Left forelimb (tissue), 1 donor: Measurements from ENCODE around the gene DLG3.

Experiments used
- DNase-seq: peaks from one replicate; pipeline ENCODE4 v3.0.0-alpha.2; 2018; ENCODE audit warnings: low spot score

Gene DLG3

DNA sequence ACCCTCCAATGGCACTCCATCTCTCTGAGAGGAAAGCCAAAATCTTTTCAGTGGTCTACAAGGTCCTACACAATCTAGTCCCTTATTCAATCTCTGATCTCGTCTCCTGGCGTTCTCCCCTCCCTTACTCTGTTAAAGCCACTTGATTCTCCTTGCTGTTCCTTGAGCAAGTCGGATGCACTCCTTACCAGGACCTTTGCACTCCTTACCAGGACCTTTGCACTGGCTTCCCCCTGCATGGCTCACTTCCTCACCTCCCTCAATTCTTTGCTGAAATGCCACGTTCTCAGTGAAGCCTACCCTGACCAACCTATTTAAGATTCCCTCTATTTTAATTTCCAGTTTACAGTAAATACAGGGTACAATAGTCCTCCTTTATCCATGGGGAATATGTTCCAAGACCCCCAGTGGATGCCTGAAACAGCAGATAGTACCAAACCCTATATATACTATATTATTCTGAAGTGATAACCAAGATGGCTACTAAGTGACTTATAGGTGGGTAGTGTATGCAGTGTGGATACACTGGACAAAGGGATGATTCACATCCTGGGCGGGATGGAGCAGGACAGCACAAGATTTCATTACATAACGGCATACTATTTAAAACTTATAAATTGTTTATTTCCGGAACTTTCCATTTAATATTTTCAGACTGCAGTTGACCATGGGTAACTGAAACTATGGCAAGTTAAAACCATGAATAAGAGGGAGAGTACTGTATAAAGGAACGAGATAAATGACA lies 6.5 kb upstream of the DLG3 start:
- DNase-seq, result no peak

DNA sequence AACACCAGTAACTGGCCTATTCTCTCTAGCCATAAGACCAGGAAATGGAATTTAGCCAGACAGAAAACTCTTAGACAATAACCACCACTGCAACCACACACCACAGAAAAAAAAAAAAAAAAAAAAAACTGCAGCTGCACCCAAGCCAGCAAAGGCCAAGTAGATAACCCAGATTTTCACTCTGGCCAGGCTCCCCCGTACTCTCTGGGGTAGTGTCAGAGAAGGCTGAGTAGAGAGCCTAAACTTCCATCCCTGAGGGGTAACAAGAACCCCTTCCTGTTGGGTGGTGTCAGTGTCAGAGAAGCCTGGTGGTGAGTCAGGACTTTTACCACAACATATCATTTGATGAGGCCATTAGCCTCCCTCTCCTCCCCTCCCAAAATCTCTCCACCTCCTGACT lies 5.6 kb upstream of the DLG3 start:
- DNase-seq, result no peak

DNA sequence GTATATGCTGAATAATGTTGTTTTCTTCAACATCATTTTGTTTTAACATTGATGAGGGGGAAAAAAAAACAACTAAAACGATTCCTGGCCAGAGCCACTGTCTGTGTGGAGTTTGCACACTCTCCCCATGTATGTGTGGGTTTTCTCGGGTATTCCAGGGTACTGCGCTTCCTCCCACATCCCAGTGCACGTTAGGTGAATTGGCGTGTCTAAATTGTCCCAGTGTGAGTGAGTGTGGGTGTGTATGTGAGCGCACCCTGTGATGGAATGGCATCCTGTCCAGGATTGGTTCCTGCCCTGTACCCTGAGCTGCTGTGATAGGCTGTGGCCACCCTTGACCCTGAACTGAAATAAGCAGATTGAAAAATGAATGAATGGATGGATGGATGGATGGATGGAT lies 2.4 kb upstream of the DLG3 start:
- no peak for DNase-seq

DNA sequence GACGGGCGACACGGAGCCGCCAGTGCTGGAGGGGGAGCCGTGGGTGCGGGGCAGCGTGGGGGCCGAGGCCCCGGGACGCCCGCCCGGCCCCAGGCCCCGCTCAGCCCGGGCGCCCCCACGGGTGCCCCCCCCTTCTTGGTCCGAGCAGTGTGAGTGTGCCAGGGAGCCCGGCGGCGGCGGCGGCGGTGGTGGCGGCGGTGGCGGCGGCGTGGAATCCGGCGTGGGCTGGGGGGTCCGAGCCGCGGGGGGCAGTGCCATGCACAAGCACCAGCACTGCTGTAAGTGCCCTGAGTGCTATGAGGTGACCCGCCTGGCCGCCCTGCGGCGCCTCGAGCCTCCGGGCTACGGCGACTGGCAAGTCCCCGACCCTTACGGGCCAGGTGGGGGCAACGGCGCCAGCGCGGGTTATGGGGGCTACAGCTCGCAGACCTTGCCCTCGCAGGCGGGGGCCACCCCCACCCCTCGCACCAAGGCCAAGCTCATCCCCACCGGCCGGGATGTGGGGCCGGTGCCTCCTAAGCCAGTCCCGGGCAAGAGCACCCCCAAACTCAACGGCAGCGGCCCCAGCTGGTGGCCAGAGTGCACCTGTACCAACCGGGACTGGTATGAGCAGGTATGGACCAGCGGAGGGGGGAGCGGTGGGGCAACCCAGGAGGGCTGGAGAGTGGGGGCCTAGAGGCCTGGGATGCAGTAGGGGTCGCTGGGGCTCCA lies 466 bp downstream of the DLG3 start:
- DNase-seq, result no peak

DNA sequence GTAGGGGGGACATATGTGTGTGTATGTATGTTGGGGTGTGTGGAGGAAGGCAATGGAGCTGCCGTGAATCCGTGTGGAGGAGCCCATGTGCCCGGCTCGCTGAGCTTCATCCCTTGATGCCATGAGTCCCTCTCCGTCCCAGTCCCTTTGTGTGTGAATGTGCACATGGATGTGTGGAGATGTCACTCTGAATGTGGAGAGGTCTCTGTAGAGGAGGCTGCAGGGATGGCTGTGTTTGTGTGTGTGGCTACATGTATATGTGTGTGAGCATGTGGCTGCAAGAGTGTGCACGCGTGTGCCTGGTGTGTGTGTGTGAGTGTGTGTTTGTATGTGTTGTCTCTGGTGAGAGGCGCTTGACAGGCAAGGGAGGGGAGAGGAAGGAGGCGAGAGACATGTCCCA lies 1.3 kb downstream of the DLG3 start:
- no peak for DNase-seq

DNA sequence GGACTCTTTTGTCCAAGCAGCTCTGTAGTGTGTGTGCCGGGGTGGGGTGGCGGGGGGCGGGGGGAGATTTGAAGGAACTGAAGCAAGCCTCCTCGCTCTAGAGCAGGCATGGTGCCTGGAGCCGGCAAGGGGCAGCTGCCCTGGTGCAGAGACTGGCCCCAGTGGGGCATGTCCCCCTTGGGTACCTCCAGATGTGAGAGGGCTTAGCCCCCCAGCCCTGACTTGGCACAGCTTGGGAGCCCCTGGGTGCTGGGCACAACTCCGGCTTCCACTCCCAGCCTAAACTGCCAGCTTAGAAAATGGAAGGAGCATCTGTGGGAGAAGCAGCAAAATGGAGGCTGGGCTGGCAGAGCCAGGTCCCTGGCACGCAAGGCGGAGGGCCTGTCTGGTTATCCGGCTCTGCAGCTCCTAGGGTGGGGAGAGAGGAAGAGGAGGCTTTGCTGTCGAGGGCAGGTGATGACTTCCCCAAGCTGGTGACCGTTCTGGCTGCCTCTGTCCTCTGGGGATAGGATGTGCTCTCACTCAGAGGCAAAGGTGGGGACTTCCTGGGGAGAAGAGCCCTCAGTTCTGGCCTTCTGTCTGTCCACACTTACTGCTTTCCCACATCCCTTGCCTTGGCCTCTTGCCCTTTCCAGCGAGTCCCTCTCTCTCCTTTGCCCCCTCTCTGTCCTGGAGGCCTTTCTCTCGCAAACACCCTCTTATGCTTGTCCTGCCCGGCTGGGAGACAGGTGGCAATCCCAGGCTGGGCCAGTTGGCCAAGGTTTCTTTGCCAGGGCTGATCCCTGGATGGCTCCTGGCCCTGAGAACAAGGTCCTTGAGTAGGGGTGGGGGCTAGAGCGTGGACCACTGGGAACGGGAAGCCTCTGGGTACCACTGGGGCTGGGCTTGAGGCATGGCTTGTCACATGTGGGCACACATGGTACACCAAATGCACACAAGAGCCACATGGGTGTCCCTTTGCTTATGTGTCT lies 2.0 kb downstream of the DLG3 start:
- DNase-seq, result no peak

DNA sequence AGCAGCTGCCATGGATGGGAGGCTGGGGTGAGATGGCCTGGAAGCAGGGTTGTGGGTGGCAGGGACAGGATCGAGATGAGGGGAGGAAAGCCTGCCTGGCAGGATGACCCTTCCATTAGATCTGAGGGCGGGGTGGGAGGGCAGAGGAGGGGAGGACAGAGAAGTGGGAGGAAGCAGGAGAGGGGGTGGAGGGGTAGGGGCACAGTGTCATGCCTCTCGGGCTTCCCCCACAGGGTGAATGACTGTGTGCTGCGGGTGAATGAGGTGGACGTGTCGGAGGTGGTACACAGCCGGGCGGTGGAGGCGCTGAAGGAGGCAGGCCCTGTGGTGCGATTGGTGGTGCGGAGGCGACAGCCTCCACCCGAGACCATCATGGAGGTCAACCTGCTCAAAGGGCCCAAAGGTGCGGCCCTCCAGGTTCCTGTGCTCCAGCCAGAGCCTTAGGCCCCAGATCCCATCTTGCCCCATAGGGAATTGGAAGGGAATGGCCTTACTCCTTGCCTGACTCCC lies 4.9 kb downstream of the DLG3 start:
- DNase-seq, result no peak

DNA sequence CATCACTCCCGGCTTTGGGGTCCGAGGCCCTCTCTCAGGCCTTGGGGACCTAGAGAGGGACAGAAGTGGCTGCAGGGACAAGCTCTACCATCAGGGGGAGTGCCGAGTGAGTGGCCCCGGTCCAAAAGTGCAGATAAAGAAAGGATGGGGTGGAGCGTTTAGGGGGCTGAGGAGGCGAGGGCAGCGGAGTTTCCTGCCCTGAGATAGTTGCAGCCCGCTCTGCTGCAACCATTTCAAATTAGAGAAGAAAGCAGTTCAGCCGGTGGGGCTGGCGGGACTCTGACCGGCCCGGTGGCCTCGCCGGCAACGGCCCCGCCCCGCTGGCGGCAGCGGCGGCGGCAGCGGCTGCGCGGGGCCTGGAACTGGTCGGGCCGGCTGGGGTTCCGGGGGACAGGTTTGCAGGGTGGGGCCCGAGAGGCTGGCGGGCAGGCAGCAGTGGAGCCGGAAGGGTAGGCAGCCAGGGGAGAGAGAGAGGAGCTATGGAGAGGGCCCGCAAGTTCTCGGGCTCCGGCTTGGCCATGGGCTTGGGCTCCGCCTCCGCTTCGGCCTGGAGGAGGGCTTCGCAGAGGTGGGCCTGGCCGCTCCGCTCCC lies 7.6 kb downstream of the DLG3 start:
- DNase-seq, result peak; percentile 64

DNA sequence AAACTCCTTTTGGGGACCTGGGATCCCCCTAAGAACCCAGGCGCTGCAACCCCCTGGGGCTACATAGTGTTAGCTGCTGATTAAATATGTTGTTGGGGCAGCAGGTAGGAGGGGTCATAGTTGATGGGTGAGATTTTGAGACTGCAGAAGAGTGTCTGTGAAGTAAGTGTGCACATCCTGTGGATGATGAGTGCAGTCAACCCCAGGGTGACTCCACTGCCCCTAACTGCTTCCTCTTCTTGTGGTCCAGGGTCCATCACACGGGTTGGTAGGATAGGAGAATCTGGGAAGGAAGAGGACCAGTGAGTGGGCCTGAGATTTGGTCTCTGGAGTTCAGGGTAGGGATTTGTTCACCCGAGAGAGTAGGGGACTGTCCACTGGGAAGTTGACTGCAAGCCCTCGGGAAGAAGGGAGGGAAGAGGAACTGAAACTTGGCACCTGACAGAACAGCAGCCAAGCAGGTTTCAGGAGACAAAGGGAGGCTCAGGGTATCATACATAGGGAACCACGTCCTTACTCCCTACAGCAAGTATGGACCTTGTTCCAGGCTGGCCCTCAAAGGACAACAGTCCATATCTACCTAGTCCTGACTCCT lies 8.5 kb downstream of the DLG3 start:
- no peak for DNase-seq

DNA sequence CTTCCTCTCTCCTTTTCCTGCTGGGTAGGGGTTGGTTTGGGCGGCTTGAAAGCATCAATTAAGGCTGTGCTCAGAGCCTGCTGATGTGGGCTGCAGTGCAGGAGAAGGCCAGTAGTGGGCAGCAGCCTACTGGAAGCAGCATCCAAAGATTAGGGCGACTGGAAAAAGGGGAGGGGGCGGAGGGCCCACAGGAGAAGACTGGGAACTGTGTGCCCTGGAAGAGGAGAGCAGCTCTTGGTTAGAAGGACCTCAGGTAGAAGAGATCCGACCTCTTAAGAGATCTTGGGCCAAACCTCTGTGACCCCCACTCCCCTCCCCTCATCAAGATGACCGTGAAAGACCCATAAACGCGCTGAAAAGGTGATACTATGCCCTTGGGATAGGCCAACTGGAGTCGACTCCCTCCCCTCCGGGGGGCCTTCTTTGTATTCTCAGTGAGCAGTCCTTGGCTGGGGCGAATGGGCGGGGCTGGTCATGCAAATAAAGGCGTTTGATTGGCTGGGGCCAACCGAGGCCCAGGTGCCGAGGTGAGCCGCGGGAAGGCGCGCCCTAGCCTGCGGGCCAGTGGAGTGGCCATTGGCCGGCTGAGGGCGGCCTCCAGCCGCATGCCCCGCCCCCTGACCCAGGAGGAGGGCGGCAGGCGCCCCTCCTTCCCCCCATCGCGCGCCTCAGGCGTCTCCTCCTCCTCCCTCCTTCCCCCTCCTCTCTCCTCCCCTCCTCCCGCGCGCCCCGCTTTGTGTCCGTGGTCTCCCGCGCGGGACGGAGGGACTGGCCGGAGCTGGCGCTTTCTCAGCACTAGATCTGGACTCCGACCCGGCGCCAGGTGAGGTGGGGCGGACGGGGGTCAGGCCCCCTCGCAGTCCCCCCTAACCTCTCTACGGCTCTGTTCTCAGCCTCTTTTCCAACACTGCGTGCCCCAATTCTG lies 10.1 kb downstream of the DLG3 start:
- DNase-seq, result peak; percentile 75

DNA sequence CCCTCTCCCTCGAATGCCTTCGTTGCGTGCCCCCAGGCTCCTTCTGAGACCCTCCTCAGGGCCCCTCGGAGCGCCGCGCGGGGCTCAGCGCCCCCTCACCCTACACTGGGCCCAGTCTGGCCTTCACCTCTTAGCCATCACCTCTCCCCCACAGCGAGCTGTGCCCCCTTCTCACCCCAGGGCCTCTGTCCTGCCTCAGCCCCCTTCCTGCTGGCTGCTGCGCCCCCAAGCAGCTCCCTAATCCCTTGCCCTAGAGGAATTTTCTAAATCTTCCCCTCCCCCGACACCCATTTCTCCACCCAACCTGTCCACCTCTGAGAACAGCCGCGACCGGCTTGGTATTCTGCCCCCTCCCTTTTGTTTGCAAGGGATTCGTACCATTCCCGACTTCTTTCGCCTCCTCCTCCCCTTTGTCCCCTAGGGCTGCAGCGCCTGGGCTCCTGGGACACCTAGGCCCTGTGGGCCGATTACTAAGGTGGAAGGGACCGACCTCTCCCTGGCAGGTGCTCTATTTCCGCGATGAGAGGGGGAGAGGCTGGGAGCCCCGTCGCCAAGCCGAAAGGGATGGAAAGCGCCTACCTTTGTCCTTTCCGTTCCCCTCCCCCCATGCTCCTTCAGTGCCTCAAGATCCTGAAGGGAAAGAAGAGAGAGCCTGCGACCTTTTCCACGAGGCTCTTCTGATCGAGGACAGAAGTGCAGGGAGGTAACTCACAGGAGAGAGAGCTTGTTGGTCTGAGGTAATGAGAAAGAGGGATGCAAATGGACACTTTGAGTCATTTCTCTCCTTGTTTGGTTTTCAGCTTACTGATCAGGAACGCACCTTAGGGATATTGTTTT lies 10.9 kb downstream of the DLG3 start:
- DNase-seq, result no peak

DNA sequence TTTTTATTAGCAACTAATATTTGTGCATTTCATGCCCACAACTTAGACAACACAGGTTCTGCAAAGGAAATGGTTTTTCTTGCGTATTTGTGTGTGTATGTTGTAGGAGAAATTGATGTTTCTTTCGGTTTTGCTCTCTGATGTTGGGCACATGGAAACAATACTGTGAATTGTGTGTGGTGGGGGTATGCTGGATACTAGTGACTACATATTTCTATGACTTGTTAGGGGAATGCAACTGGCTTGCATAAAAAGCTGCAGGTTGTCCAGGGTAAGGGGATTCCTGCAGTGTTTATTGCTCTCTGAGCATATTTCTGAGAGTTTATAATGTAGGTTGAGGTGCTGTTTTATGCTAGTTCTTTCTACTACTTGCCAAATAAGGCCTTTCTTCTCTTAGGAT lies 11.6 kb downstream of the DLG3 start:
- DNase-seq, result no peak

DNA sequence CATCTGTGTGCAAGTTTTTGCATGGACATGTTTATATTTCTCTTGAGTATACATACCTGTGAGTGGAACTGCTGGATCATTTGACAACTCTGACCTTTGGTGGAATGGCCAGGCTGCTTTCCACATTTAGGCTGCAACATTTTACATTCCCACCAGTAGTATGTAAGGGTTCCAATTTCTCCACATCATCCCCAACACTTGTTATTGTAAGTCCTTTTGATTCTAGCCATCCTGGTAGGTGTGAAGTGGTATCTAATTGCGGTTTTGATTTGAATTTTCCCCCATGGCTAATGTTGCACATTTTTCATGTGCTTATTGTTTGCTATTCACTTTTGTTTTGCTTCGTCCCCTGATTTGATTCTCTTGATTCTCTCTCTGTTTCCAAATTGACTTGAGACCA lies 16.4 kb downstream of the DLG3 start:
- no peak for DNase-seq

DNA sequence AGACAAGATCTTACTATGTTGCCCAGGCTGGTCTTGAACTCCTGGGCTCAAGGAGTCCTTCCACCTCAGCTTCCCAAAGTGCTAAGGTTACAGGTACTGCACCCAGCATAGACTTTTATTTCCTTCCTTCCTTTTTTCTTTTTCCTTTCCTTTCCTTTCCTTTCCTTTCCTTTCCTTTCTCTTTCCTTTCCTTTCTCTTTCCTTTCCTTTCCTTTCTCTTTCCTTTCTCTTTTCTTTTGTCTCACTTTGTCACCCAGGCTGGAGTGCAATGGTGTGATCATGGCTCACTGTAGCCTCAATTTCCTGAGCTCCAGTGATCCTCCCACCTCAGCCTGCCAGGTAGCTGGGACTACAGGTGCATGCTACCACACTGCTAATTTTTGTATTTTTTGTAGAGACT lies 19.4 kb downstream of the DLG3 start:
- no peak for DNase-seq

DNA sequence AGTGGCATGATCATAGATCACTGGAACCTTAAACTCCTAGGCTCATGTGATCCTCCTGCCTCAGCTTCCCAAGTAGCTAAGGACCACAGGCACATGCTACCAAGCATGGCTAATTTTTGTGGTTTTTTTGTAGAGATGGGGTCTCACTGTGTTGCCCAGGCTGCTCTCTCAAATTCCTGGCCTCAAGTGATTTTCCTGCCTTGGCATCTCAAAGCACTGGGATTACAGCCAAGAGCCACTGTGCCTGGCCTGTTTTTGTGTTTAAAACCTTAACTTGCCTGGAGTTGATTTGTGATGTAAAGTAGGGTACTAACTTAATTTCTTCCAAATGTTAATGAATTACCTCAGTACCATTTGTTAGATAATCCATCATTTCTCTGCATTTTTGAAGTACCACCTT lies 22.3 kb downstream of the DLG3 start:
- no peak for DNase-seq

DNA sequence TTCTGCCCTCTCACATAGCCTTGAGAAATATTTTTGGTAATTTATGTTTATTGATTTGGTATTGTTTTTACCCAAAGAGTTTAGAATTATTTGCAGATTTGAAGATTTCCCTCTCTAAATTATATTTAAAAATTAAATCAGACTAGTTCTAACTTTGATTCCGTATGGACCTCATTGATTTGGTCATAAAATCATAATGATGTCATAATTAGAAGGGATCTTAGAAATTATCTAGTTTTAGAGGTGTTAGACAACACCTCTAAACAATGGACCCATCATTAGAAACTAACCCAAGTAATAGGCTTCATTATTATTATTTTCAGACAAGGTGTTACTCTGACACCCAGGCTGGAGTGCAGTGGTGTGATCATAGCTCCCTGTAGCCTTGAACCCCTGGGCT lies 24.1 kb downstream of the DLG3 start:
- DNase-seq, result no peak

DNA sequence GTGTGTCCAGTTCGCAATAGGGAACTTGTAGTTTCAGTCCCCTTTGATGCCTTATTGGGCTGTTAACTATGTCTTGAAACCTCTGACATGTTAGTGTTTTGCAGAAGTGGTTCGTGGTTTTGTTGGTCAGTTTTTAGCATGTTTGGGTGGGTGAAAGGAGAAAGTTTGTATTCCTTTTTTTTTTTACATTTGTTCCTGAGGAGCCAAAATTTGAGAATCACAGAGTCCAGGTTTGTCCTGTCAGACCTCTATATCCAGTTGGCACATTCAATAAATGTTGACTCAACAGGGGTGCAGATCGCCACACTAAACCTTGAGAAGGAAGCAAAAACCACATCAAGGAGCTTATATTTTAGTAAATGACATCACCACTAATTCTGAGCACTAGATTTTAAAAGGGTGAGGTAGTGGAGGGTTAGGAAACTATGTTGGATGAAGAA lies 26.2 kb downstream of the DLG3 start:
- DNase-seq, result no peak

DNA sequence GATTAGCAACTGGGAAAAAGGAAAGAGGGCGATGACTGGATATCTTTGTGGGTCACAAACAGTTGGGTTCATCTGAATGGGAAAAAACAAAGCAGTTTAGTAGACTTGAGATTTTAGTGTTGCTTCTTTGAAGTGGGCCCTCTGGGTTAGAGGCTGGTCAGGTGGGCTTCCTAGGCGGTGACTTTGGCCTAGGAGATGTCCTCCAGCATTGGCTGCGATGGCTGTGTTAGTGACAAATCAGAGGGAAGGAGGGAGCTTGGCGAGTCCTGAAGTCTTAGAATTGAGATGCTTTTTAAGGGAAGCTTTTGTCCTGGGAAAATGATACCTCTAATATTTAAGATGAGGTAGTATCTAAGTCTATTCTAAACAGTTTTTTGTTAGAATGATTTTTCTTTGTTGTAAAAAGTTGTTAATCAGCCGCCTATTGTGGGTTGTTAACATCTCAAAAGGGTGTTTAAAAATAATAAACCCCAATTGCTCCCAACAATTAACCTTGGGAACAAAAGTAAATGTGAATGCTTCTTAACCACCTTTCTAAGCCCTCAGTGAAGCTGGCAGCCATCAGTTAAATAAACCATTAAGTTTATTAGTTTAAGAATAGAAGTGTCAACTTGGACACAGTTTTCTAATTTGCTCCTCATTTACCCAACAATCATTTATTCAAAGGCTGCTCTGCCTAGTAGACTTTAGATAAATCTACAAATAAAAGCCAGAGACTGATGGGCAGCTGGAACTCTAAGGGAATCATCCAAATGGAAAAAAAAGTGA lies 31.7 kb downstream of the DLG3 start:
- no peak for DNase-seq
